Measurements from ENCODE around the gene ADCY5. TPM values are rescaled to one million over a fixed set of nuclear protein-coding genes. Genes with fewer than 3 reads are reported as not detected.

The ADCY5 gene
- total RNA-seq, 4 donors from 2014 or later, result 0.46 to 3.5 (median 1.3) TPM

DNA sequence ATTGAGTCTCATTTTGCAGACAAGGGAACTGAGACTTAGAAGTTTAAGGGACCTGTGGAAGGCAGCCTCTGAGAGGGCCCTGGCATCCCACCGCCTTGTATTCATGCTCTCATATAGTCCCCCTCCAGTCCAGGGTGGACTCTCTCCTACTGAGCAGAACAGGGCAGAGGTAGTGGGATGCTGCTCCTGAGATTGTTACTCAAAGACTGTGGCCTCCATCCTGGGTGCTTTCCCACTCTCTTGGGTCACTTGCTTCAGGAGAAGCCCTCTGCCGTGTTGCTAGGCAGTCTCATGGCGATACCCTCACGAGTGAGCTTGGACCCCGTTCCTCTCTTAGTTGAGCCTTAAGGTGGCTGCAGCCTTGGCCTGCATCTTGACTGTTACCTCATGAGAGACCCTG lies 22.2 kb upstream of the ADCY5 start:
- WGBS, 2 donors, result 92 to 93% methylated on average over 5 of the region's 5 CpGs
- H3K4me3 ChIP-seq (ENCODE audit: low read depth, poor library complexity, severe bottlenecking), result no peak overlapping the region
- no peak for TF ChIP-seq CTCF (IDR thresholded peaks at IDR 0.05)
- TF ChIP-seq POLR2A (IDR thresholded peaks at IDR 0.05), result no peak
- intact Hi-C loops (cut with DNase I; ENCODE audit: low total_unique reads), result no loop called here
- no peak for DNase-seq (ENCODE audit: low spot score in 2 of 2)

- intact Hi-C loops (cut with DNase I; ENCODE audit: low total_unique reads), result no loop called here
- TF ChIP-seq CTCF (IDR thresholded peaks at IDR 0.05) (no peak), POLR2A (IDR thresholded peaks at IDR 0.05) (no peak)
- WGBS, 2 donors, result 70 to 75% methylated on average over 11 of the region's 11 CpGs
- no peak overlapping the region for H3K4me3 ChIP-seq (ENCODE audit: low read depth, poor library complexity, severe bottlenecking)
- DNase-seq (ENCODE audit: low spot score in 2 of 2), result no peak
Measured at GRCh38 chr3:123469323-123469995, 20.6 kb upstream of the ADCY5 start.

- H3K4me3 ChIP-seq (ENCODE audit: low read depth, poor library complexity, severe bottlenecking), result no peak overlapping the region
- DNase-seq (ENCODE audit: low spot score in 2 of 2), result no peak
- TF ChIP-seq CTCF (IDR thresholded peaks at IDR 0.05) (no peak), POLR2A (IDR thresholded peaks at IDR 0.05) (no peak)
- 66% methylated on average over 5 of the region's 5 CpGs for WGBS, 2 donors
- intact Hi-C loops (cut with DNase I; ENCODE audit: low total_unique reads), result no loop called here
Measured at GRCh38 chr3:123467046-123467445, 18.2 kb upstream of the ADCY5 start.

DNA sequence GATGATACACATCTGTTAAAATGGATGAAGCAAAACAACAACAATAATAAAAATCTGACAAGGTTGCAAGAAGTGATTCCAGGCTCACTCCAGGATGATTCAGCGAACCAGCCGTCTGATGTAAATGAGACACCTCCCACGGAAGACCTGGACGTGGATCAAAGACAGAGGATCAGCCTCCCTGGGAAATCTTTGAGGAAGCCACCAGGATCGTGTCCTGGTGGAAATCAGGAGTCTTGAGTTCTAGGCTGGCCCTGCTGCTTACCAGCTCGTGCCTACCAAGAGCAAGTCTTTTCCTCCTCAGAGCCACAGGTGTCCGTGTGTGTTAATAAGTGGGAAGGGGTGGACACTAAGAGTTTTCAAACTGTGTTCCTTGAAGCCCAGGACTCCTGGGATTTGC lies 15.3 kb upstream of the ADCY5 start:
- TF ChIP-seq POLR2A (IDR thresholded peaks at IDR 0.05), result no peak
- TF ChIP-seq CTCF (IDR thresholded peaks at IDR 0.05), result no peak
- H3K4me3 ChIP-seq (ENCODE audit: low read depth, poor library complexity, severe bottlenecking), result no peak overlapping the region
- intact Hi-C loops (cut with DNase I; ENCODE audit: low total_unique reads), result no loop called here
- 51 to 55% methylated on average over 7 of the region's 7 CpGs for WGBS, 2 donors
- DNase-seq (ENCODE audit: low spot score in 2 of 2), result no peak

DNA sequence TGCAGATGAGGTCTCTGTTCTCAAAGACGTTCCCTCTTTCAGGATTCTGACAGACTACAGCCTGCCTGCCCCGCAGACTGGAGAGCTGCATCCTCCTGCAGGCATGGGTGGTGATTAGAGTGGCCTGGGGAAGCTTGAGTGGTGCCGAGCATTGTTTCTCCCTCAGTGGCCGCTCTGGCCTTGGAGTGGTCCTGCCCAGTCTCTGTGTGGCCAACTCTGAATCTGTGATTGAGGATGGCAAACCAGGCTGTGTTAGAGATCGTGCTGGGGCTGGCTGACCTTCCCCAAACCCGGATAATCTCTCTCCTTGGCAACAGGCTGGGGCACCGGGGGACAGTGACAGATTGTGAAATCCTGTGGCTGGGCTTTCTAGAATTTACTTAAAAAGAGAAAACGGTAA lies 11.0 kb upstream of the ADCY5 start:
- intact Hi-C loops (cut with DNase I; ENCODE audit: low total_unique reads), result no loop called here
- DNase-seq (ENCODE audit: low spot score in 2 of 2), result no peak
- WGBS, 2 donors, result 35 to 48% methylated on average over 8 of the region's 8 CpGs
- no peak for TF ChIP-seq POLR2A (IDR thresholded peaks at IDR 0.05)
- no peak overlapping the region for H3K4me3 ChIP-seq (ENCODE audit: low read depth, poor library complexity, severe bottlenecking)

GRCh38 chr3:123458255-123458654 lies 9.4 kb upstream of the ADCY5 start:
- no peak for DNase-seq (ENCODE audit: low spot score in 2 of 2)
- no peak overlapping the region for H3K4me3 ChIP-seq (ENCODE audit: low read depth, poor library complexity, severe bottlenecking)
- 87 to 91% methylated on average over 5 of the region's 5 CpGs for WGBS, 2 donors
- intact Hi-C loops (cut with DNase I; ENCODE audit: low total_unique reads), result no loop called here
- TF ChIP-seq POLR2A (IDR thresholded peaks at IDR 0.05) (no peak), CTCF (IDR thresholded peaks at IDR 0.05) (no peak)

Measured in lower leg skin (tissue), 4 donors.